GM18873 (cell line): ENCODE measurements around the gene ULK4.
"Not testable (repeated sequence)": the region's sequence is repeated elsewhere in the genome, so short reads cannot be mapped to it uniquely, and the experiment has no call there.

Experiments used
- ATAC-seq: cut with Tn5 transposase; IDR thresholded peaks from one replicate; pipeline ENCODE4 v1.9.1; 2021; ENCODE audit warnings: mild to moderate bottlenecking, moderate library complexity, moderate number of reproducible peaks; ENCODE audit not compliant: unreplicated experiment, low FRiP score

ULK4 gene

DNA sequence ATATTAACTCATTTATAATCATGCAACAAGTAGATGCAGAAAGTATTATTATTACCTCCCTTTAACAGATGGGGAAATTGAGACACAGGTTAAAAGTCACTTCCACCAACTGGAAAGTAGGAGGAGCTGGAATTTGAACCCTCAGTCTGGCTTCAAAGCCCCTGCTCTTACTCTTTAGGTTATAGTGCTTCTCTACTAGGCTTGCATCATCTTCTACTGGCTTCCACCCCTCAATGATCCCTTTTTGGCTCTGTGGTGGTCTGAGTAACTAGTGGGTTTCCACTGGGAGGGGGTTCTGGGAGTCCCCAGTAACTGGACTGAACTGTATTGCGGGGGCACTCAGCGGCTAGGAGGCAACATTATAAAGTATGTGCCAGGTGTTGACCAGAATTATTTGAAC is 671.6 kb downstream of the ULK4 start:
- no peak for ATAC-seq

DNA sequence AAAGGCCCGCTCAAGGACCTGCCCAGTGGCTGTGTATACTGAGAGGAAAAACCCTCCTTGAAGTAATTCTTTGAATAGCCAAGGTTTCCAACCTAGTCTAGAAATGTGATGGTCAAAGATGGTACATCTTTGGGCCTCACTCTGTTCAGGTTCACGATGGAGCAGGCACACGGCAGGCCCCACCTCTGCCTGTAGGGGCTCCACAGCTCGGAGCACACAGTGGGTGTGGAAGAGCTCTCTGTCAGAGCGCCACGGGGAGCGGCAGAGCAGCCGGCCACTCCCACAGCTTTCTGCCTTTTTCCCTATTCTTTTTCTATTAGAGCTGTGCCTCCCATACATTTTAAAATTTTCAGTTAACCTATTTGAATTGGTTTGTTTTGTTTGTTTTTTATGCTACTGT is 673.1 kb downstream of the ULK4 start:
- no peak for ATAC-seq

DNA sequence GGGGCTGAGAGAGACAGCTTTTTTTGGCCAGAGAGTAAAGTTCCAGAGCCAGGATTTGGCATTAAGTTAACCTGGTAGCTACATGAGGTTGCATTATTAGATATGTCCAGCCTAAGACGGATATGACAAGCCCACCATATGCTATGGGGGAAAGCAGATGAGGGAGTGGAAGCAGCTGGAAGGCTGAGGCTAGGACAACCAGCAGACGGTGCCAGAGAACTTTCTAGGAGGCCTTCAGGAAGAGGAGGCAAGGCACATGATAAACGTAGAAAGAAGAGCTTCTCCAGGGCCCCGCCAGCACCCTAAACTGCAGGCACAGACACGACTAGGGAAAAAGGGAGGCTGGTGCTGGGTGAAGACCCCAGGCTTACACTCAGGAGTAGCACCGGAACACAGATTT is 675.6 kb downstream of the ULK4 start:
- no peak for ATAC-seq

DNA sequence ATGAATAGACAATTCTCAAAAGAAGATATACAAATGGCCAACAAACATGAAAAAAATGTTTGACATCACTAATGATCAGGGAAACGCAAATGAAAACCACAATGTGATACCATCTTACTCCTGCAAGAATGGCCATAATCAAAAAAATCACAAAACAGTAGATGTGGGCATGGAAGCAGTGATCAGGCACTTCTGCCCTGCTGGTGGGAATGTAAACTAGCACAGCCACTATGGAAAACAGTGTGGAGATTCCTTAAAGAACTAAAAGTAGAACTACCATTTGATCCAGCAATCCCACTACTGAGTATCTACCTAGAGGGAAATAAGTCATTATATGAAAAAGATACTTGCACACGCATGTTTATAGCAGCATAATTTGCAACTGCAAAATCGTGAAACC is 677.0 kb downstream of the ULK4 start:
- not testable (repeated sequence) for ATAC-seq

DNA sequence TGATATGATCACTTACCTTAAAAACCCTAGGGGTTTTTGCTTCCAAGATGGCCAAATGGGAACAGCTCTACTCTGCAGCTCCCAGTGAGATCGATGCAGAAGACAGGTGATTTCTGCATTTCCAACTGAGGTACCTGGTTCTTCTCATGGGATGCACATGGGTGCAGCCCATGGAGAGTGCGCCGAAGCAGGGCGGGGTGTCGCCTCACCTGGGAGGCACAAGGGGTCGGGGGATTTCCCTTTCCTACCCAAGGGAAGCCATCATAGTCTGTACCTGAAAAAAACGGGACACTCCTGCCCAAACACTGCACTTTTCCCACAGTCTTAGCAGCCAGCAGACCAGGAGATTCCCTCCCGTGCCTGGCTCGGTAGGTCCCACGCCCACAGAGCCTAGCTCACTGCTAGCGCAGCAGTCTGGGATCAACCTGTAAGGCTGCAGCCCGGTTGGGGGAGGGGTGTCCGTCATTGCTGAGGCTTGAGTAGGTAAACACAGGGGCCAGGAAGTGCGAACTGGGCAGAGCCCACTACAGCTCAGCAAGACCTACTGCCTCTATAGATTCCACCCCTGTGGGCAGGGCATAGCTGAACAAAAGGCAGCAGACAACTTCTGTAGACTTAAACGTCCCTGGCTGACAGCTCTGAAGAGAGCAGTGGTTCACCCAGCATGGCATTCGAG is 684.0 kb downstream of the ULK4 start:
- no peak for ATAC-seq

DNA sequence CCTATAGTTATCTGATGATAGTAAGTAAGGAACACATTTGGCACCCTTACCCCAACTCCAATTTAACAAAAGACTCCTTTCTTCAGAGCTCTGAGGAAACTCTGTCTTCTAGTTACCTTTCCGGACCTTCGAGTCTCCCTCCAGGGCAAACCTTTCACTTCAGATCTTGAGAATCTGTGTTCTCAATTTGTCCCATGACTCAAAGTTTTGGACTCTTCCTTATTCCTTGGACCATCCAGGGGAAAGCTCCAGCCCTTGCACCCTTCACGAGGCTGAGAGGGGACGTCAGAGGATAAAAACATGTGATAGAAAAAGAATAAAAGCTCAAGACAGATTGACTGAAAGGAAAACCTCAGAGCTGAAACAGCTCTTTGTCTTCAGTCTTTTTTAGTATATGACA is 685.7 kb downstream of the ULK4 start:
- no peak for ATAC-seq

DNA sequence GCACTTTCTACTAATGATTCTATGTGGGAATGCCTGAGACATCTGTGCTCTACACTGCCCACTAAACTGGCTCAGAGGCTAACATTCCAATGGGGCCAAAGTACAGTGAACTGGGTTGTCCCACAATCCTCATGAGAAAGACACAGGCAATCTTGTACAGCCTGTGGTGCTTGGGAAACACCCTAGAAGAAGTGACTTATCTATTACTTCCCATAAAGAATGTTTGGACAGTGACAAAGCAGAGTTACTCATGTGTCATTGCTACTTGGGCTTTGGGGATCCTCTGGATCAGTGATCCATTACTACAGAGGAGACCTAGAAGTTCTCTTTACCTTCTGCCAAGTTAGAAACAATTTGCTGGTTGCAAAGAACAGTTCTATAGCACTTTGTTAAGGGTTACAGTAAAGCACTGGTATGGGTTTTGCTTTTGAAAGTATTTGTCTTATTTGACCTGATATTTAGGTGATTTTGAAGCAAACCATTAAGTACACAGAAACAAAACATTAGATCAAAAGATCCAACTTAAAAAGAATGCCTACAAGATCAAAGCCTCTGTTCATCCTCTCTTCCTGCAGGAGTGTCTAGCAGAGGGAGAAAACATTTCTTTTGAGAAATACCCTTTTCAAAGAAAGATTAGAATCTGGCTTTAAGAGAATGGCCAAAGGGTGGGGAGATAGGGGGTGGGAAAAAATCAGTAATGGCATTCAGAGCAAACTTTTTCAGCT is 686.8 kb downstream of the ULK4 start:
- no peak for ATAC-seq

DNA sequence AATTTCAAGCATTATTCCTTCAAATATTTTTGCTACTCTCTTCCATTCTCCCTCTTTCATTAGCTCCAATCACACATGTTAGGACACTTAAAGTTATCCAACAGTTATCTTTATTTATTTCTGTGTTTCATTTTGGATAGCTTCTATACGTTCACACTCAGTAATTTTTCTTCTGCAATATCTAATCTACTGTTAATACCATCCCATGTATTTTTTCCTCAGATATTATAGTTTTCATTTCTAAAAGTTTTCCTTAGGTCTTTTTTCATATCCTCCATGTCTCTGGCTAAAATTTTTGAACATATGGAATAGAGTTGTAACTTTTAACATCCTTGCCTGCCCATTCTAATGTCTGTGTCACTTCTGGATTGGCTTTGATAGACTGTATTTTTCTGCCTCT is 689.2 kb downstream of the ULK4 start:
- no peak for ATAC-seq

DNA sequence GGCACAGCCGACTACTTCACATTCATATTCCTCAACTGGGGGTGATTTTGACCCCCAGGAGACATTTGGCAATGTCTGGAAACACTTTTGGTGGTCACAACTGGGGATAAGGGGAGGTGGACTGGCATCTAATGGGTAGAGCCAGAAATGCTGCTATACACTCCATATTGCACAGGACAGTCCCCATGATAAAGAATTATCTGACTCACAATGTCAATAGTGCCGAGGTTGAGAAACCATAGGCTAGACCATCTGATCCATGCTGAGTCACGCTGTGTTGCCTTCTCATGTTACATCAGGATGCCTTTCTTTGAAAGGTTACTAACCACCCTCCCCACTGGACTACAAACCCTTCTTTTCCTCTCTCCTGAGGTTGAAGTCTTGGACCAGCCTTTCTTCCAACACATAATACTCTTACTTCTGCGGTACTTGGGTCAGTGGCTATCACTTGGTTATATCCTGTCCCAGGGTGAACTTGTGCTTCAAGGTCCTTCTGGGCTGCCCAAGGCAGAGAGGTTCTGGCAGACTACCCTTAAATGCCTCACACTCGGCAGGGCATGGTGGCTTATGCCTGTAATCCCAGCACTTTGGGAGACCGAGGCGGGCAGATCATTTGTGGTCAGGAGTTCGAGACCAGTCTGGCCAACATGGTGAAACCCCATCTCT is 693.8 kb downstream of the ULK4 start:
- no peak for ATAC-seq

DNA sequence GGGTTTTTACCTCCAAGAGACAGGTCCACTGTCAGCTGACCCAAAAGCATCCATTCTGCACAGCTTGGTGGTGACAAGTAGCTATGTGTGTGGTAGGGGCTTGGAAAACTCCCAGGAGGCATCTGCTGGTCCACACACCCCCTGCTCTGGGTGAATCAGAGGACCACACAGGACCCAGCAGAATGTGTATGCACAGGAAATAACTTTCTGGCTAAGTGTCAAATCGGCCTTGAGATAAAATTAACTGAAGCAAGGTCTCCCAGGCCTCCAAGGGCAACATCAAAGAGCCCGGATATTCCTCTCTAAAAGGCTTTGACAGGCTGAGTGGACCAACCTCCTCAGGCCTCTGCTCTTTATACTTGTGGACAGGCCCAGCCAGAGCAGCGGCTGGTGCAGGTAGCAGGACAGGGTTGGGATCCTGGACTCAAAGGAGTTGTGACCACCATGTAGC is 696.1 kb downstream of the ULK4 start:
- no peak for ATAC-seq

DNA sequence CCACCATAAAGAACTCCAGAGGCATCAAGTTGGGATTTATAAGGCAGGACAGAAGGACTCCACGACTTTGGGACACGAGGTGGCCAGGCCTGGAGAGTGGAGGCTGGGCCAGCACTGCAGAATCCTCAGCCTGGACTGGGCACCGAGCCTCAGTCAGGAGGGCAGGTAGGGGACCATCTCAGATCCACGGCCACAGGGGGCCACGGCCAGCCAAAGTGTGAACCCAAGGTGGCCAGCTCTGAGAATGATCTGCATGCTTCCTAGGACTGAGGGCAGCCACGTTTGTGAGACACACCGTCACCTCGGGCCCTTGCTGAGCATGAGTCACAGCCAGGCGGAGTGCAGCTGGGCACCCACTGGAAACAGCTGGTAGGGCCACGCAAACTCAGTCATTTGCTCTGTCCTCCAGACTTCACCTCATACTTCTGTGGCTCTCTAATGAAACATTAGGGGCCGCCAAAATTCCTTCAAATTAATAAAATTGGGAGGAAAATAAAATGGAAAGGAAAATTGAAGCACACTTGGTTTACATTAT is 696.8 kb downstream of the ULK4 start:
- no peak for ATAC-seq

DNA sequence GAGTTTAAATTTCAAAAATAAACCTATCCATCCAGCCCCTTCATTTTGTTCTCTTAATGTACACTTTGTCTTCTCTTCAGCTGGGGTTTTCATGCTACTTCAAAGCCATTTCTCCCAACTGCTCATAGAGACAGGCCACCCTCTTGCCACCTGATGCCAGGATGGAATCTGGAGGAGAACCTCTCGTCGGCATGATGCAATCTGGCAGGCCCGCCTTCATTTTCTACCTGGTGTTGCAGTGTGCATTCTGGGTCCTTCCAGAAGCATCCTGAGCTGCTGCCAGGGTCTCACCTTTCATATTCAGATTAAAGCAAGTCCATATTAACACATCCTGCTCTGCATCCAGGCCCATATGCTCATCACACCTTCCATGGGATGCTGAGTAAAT is 701.8 kb downstream of the ULK4 start:
- ATAC-seq: no peak

DNA sequence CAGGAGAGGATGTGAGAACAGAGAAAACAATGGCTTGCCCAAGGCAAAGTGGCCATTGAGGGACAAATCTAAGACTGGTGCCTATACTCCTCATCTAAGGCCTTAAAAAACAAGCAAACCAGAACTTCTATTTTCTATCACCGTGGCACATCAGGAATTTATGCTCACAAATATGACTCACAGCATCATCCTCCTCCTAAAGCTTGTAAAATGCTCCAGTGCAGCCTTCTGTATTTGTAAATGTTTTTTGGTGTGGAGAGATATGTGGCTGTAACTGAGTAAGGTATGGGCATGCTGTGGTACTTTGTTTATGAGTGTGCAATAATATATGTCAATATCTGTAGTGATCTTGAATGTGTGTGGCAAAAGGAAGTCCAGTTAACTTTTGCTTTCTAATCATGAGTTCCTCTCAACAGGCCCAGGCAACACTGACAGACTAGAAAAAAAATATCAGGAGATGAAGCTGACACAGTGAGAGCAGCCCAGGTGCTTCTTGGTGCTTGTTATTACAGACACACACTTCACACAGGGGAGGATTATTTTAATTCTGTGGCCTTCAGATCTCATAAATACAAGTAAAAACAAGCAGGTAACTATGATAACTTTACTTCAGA is 702.3 kb downstream of the ULK4 start:
- no peak for ATAC-seq

DNA sequence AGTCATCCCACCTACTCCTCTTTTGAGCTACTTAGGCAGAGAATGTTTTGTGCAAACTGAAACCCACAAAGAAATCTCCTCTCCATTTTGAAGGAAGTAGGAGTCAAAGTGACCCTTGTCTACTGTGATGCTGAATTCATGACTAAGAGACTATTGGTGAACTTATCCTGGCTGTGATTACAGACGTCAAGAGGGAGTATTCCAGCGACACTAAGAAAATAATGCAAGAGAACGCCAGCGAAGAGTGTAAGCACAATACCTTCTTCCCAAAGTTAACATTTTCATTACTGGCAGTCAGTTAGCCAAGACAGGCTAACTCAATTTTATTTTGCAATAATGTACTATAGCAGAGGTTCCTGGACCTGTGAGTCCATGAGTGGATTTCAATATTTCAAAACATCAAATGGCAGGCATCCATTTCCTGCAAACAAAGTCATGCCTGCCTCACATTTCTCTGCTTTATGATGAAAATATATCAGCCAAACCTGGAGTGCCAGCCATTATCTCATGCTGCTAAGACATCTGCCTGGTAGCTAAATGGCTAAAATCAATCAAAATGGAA is 703.6 kb downstream of the ULK4 start:
- no peak for ATAC-seq

DNA sequence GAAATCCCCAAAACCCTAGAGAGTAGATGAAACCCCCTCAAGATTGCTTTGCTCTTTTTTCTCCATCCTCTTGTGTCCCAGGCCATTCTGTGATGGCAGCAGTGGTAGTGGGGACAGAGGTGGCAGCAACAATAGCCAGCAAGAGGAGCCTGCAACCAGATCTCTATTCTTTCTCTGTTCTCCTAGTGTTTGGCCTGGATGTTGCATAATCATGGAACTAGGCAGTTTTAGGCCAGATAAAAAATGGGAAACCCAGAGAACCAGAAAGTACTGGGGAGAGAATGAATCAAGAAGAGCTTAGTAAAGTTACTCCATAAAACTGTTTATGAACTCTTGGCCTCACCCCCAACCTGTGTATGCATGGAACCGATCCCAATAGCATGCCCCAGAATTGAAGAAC is 710.3 kb downstream of the ULK4 start:
- no peak for ATAC-seq

DNA sequence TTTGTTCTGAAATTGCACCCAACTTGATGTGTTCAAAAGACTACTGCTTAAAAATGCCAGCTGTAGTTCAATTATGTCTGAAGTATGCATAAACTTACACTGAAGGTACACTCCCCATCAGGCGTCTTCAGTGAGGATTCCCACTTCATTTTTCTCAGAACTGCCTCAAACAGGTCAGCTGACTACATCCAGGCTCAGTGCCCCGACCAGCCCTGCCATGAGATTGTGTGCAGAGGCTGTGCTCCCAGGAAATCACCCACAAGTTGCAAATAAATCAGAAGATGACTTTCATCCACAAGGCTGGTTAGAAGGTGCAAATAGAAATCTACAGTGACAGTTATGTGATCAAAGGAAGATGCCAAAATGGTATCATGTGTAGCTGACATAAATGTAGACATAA is 711.1 kb downstream of the ULK4 start:
- no peak for ATAC-seq

DNA sequence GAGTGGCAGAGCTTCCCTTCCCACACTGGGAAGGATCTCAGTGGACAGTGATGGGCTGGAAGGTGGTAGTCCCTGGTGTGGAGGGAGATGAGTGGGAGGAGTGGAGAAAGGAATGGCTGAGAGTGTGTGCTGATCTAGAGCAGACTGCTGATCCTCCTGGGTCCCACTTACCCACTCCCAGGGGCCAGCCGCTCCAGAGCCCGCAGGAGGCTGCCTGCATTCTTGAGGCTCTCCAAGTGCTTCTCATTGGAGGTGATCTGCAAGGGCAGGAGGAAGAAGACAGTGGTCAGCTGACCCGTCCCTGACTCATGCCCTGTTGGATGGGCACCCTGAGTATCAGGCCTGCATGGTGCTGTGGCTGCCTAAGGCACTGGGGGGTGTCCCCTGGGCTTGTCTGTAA is 712.6 kb downstream of the ULK4 start:
- no peak for ATAC-seq

DNA sequence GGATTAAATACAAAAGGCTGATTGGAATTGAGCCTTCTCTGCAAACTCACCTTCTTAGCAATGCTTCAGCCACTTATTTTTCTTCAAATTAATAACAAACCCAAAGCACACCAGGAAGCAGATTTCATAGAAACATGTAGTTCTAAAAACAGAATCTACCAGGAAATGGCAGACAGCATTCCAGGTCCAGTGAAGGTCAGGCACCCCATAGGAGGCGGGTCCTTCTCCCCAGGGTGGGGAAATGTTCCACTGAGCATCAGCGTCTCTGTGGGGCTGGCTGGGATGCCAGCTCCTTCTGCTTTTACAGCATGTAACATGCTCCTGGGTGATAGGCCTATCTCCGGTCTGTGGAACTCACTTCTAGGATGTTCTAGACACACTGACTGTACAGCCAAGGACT is 713.4 kb downstream of the ULK4 start:
- no peak for ATAC-seq

DNA sequence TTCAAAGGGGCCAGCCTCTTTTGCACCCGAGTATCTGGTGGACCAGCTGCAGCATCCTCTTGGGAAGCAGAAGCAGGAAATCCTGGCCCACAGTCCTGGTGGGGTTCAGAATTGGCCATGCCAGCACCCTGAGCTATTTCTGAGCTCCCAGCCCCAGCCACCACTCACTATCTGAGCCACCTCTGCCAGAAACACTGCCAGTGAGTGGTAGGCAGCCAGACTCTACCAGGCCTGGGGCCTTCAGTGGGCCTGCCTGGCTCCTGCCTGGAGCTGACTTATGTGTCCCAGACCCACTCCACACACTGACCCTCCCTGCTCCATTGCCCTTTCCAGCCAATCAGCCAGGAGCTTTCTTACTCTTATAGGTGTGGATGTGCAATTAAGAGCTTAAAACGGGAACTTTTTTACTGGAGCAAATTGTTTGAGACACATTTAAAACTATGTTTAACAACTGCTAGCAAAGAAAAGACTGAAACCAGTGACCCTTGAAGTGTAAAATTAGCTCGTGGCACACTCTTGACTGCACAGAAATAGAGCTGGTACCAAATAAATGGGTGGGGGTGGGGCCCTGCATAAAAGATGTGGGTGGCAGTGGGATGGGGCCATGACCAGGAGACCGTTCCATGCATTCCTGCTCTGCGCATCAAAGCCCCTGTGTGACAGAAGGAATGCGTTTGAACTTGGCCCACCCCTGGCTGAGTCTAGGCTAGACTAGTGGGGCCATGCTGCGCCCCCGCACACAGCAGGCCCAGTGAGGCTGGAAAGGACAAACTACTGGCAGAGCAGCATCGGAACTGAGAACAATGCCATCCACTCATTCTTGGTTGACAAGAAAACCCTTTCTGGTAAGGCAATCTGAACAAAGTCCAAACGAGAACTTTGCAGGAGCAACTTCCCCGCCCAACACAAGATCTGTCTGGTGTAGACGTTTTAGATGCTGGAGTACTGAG is 714.6 kb downstream of the ULK4 start:
- no peak for ATAC-seq
